Heart left ventricle (tissue), 13 donors: ENCODE measurements around the gene CNNM4.

Source experiments
- POLR2A ChIP-seq, 2 donors: fragments of 450-650 bp; IDR thresholded peaks; one replicate each; pipeline ENCODE4 v1.6.1; 2017; ENCODE audit warnings: antibody characterized with exemption in 2 of 2, mild to moderate bottlenecking in 2 of 2, moderate library complexity in 2 of 2
- TF ChIP-seq, protein P1 (sequence below), 12 donors: fragments of 200-600 bp; sonication (generic) in 4 of 12; IDR thresholded peaks; one replicate each; pipeline versions ENCODE4 v1.5.0 to v1.8.0; 2018 to 2022; ENCODE audit warnings: antibody characterized with exemption in 12 of 12, mild to moderate bottlenecking in 5 of 12
- donor health status: ischemic (EF 13 %, LVEDD 7.1; RV severe dilation, severe dysfunction).
- donor health status: DM: no; HTN: yes; CAD: no.
- donor health status: DM: no; HTN: no; CAD: no.
- donor health status: ischemic (EF 25% LVEDD 6.9; RV normal size, moderate dysfunction).
- donor health status: ischemic (EF 25% LVEDD 5.7; RV mildly dilated, moderate dysfunction).
- donor health status: ischemic (EF 35%, LVEDD 5.7; RV mildly dilated, moderate dysfunction).
- donor health status: nonischemic (EF 11% LVEDD 7.7; RV severe dilation, severe dysfunction).
- donor health status: DM: yes; HTN: yes; CAD: no.
- donor health status: PGD.
- donor health status: ischemic (EF 29% LVEDD 5.4; RV normal size, mild dysfunction).
- donor health status: nonischemic (EF 23%, LVEDD 6.1; RV moderate dilation, normal function).

DNA sequence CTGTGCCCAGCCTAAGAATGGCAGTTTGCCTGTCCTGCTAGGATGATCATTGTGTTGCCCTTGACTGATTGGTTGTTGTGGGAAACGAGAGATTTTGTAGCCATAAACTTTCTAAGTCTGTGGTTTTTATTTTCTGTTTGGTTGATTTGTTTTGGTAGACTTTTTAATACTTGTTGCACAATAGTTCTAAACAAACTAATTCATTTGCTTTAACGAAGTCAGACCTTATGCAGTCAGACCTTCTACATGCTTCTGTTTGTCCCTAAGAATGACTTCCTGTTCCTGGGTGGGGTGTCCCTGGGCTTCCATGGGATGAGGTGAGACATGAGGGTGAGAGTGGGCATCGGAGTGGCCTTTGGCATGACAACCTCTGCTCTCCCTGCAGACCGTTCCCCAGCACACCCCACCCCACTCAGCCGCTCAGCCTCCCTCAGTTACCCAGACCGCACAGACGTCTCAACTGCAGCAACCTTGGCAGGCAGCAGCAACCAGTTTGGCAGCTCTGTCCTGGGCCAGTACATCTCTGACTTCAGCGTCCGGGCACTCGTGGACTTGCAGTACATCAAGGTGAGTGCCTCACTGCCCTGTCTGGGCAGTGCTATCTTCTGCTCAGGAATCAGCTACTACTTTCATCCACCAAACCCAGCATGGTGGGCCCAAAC, 47.6 kb downstream of the CNNM4 start:
- TF ChIP-seq, protein P1, sequence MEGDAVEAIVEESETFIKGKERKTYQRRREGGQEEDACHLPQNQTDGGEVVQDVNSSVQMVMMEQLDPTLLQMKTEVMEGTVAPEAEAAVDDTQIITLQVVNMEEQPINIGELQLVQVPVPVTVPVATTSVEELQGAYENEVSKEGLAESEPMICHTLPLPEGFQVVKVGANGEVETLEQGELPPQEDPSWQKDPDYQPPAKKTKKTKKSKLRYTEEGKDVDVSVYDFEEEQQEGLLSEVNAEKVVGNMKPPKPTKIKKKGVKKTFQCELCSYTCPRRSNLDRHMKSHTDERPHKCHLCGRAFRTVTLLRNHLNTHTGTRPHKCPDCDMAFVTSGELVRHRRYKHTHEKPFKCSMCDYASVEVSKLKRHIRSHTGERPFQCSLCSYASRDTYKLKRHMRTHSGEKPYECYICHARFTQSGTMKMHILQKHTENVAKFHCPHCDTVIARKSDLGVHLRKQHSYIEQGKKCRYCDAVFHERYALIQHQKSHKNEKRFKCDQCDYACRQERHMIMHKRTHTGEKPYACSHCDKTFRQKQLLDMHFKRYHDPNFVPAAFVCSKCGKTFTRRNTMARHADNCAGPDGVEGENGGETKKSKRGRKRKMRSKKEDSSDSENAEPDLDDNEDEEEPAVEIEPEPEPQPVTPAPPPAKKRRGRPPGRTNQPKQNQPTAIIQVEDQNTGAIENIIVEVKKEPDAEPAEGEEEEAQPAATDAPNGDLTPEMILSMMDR (IDR thresholded peaks at IDR 0.05) = no peak
- TF ChIP-seq POLR2A (IDR thresholded peaks at IDR 0.05) = no peak
